HEK293T (cell line): ENCODE data around the gene KLHL36.

ENCODE experiments used
- ARNT ChIP-seq: fragments of 450-650 bp; IDR thresholded peaks from 2 replicates; pipeline ENCODE4 v1.6.1; 2017; ENCODE audit warnings: mild to moderate bottlenecking
- BHLHE40 ChIP-seq: fragments of 450-650 bp; IDR thresholded peaks from 2 replicates; pipeline ENCODE4 v1.6.1; 2016; ENCODE audit warnings: mild to moderate bottlenecking, moderate library complexity, borderline replicate concordance
- CTBP1 ChIP-seq: fragments of 450-650 bp; IDR thresholded peaks from 2 replicates; pipeline ENCODE4 v1.6.1; 2016; ENCODE audit warnings: borderline replicate concordance
- FOXA1 ChIP-seq: fragments of 450-650 bp; IDR thresholded peaks from 2 replicates; pipeline ENCODE4 v1.6.1; 2016; ENCODE audit warnings: mild to moderate bottlenecking
- FOXK2 ChIP-seq: fragments of 450-650 bp; IDR thresholded peaks from 2 replicates; pipeline ENCODE4 v1.6.1; 2016; ENCODE audit warnings: mild to moderate bottlenecking
- FOXM1 ChIP-seq: fragments of 450-650 bp; IDR thresholded peaks from 2 replicates; pipeline ENCODE4 v1.6.1; 2017; ENCODE audit warnings: mild to moderate bottlenecking, borderline replicate concordance
- HDGF ChIP-seq: fragments of 450-650 bp; IDR thresholded peaks from 2 replicates; pipeline ENCODE4 v1.6.1; 2017; ENCODE audit warnings: antibody characterized with exemption, borderline replicate concordance
- L3MBTL2 ChIP-seq: fragments of 450-650 bp; conservative IDR thresholded peaks from 2 replicates; pipeline ENCODE4 v1.6.1; 2016; ENCODE audit warnings: mild to moderate bottlenecking
- NFRKB ChIP-seq: fragments of 450-650 bp; IDR thresholded peaks from 2 replicates; pipeline ENCODE4 v1.6.1; 2016; ENCODE audit warnings: mild to moderate bottlenecking, moderate library complexity
- SP1 ChIP-seq: fragments of 450-650 bp; IDR thresholded peaks from 2 replicates; pipeline ENCODE4 v1.6.1; 2017
- ZNF384 ChIP-seq: fragments of 450-650 bp; IDR thresholded peaks from 2 replicates; pipeline ENCODE4 v1.6.1; 2016

GRCh38 chr16:84608282-84608681 lies 40.0 kb upstream of the KLHL36 start:
- TF ChIP-seq FOXA1 (no peak), SP1 (no peak), ARNT (no peak), ZNF384 (no peak), BHLHE40 (no peak), L3MBTL2 (no peak), FOXM1 (no peak), NFRKB (no peak), FOXK2 (no peak), HDGF (no peak), CTBP1 (no peak)
